Endothelial cell of umbilical vein (primary cell): ENCODE measurements around the gene PRM1. TPM values are rescaled to one million over a fixed set of nuclear protein-coding genes. Genes with fewer than 3 reads are reported as not detected.

Source experiments
- BruUV-seq: library from RNA; stranded (reverse); fragments of 400-500 nt; replicated peaks from 2 replicates; lab custom pipeline; 2021; lab: Mats Ljungman, UMichigan
- CTCF ChIA-PET: fragments of 300-600, 350-600 bp; sonication (Branson Sonifier 250); formaldehyde crosslinking; loops from one replicate; lab custom pipeline; 2021; ENCODE audit warnings: antibody characterized with exemption, inconsistent platforms; lab: Charles Lee
- POLR2A ChIA-PET: fragments of 300-600, 350-600 bp; sonication (Branson Sonifier 250); formaldehyde crosslinking; loops from one replicate; lab custom pipeline; 2021; ENCODE audit warnings: antibody characterized with exemption, inconsistent platforms; lab: Charles Lee
- DNase-seq: peaks from one replicate; pipeline ENCODE4 v3.0.0-alpha.2; 2011; ENCODE audit warnings: low read depth, low spot score
- FAIRE-seq: peaks from 2 replicates; lab custom pipeline; 2011; peaks lifted over from hg19 to GRCh38; lab: Jason Lieb, UNC
- H2AFZ ChIP-seq: 2 replicates; pipeline ENCODE4 v1.6.0; 2012; ENCODE audit warnings: low read depth, low read length, control low read depth, inconsistent platforms
- H3K27ac ChIP-seq: 2 replicates; pipeline ENCODE4 v1.5.1; 2011; ENCODE audit warnings: low read depth, mild to moderate bottlenecking, control low read depth, low read length, moderate library complexity; ENCODE audit not compliant: insufficient read depth
- H3K27me3 ChIP-seq, 2 experiments: 2 replicates each; pipeline versions ENCODE4 v1.6.0 to v1.6.1; 2011; ENCODE audit warnings: low read length in 2 of 2, mixed read lengths in 1 of 2; ENCODE audit not compliant: control insufficient read depth in 2 of 2, insufficient read depth in 2 of 2
- H3K36me3 ChIP-seq, 2 experiments: 2 replicates in 1 of 2; 3 replicates in 1 of 2; pipeline ENCODE4 v1.5.1; 2011; ENCODE audit warnings: low read length in 2 of 2, mild to moderate bottlenecking in 1 of 2, moderate library complexity in 1 of 2; ENCODE audit not compliant: control insufficient read depth in 2 of 2, insufficient read depth in 2 of 2; ENCODE audit errors: extremely low read depth in 1 of 2
- H3K4me1 ChIP-seq: 3 replicates; pipeline ENCODE4 v1.5.1; 2011; ENCODE audit warnings: mild to moderate bottlenecking, low read length; ENCODE audit not compliant: control insufficient read depth, insufficient read depth; ENCODE audit errors: extremely low read depth
- H3K4me2 ChIP-seq: 2 replicates; pipeline ENCODE4 v1.6.1; 2011; ENCODE audit warnings: low read length, control low read depth, mixed read lengths; ENCODE audit not compliant: insufficient read depth
- H3K4me3 ChIP-seq, 3 experiments: fragments of 200-600 bp in 1 of 3; sonication (generic), shearing (Covaris generic) in 1 of 3; replicated peaks in 1 of 3; 2 replicates each; pipeline ENCODE4 v1.5.1; 2011 to 2016; ENCODE audit warnings: control low read depth in 3 of 3, low read length in 3 of 3, mild to moderate bottlenecking in 2 of 3, inconsistent platforms in 1 of 3, low read depth in 1 of 3, moderate library complexity in 1 of 3; ENCODE audit not compliant: insufficient read depth in 1 of 3
- H3K79me2 ChIP-seq: 2 replicates; pipeline ENCODE4 v1.6.0; 2012; ENCODE audit warnings: low read length, inconsistent platforms; ENCODE audit not compliant: control insufficient read depth, insufficient read depth
- H3K9ac ChIP-seq: replicated peaks from 2 replicates; pipeline ENCODE3; 2011; ENCODE audit warnings: low read length, control low read depth; ENCODE audit not compliant: insufficient read depth; ENCODE audit errors: extremely low read depth
- H3K9me1 ChIP-seq: replicated peaks from 3 replicates; pipeline ENCODE4 v1.6.0; 2011; ENCODE audit warnings: mild to moderate bottlenecking, low read length; ENCODE audit not compliant: control insufficient read depth, insufficient read depth; ENCODE audit errors: extremely low read depth
- H3K9me3 ChIP-seq: replicated peaks from 2 replicates; pipeline ENCODE4 v1.5.1; 2012; ENCODE audit warnings: low read length, inconsistent platforms; ENCODE audit not compliant: control insufficient read depth, insufficient read depth
- H4K20me1 ChIP-seq: replicated peaks from 2 replicates; pipeline ENCODE3; 2011; ENCODE audit warnings: mild to moderate bottlenecking, low read length; ENCODE audit not compliant: control insufficient read depth, insufficient read depth; ENCODE audit errors: extremely low read depth
- CTCF ChIP-seq, 2 donors: IDR thresholded peaks; 1 replicate in 1 of 2; 2 replicates in 1 of 2; pipeline ENCODE4 v1.5.1; 2011; ENCODE audit warnings: low read length in 2 of 2, mild to moderate bottlenecking in 2 of 2, moderate library complexity in 2 of 2, control low read depth in 1 of 2, inconsistent platforms in 1 of 2, low read depth in 1 of 2; ENCODE audit not compliant: insufficient read depth in 1 of 2; ENCODE audit errors: extremely low read depth in 1 of 2
- EZH2 ChIP-seq: IDR thresholded peaks from 2 replicates; pipeline ENCODE4 v1.6.1; 2012; ENCODE audit warnings: borderline replicate concordance, low read depth, mild to moderate bottlenecking, moderate library complexity, low read length, inconsistent platforms; ENCODE audit not compliant: severe bottlenecking
- FOS ChIP-seq: IDR thresholded peaks from 2 replicates; pipeline ENCODE4 v1.6.1; 2011; ENCODE audit warnings: mild to moderate bottlenecking, low read length, moderate library complexity, borderline replicate concordance; ENCODE audit not compliant: insufficient read depth
- GATA2 ChIP-seq: IDR thresholded peaks from 2 replicates; pipeline ENCODE4 v1.7.0; 2011; ENCODE audit warnings: low read depth, mild to moderate bottlenecking, moderate library complexity, mixed read lengths, low read length; ENCODE audit not compliant: insufficient read length, insufficient read depth
- JUN ChIP-seq: IDR thresholded peaks from 2 replicates; pipeline ENCODE4 v1.6.1; 2011; ENCODE audit warnings: borderline replicate concordance, low read depth; ENCODE audit not compliant: insufficient read length, insufficient read depth
- MAX ChIP-seq: IDR thresholded peaks from 2 replicates; pipeline ENCODE4 v1.6.1; 2011; ENCODE audit not compliant: insufficient read depth, insufficient read length
- MYC ChIP-seq: IDR thresholded peaks from one replicate; pipeline ENCODE4 v1.6.1; 2011; ENCODE audit warnings: mild to moderate bottlenecking, low read depth, low read length
- POLR2A ChIP-seq: IDR thresholded peaks from 2 replicates; pipeline ENCODE4 v1.6.1; 2012; ENCODE audit warnings: low read depth, mild to moderate bottlenecking, control low read depth, low read length
- POLR2AphosphoS5 ChIP-seq: IDR thresholded peaks from 2 replicates; pipeline ENCODE4 v1.6.1; 2012; ENCODE audit warnings: low read depth, mild to moderate bottlenecking, control low read depth, low read length, moderate library complexity; ENCODE audit not compliant: insufficient read depth
- dilution Hi-C: fragments of 300-500 bp; cut with MboI; formaldehyde crosslinking; loops from one replicate; pipeline ENCODE4 v1.15.0; 2019; ENCODE audit warnings: low sequenced_read_pairs; ENCODE audit not compliant: extremely low pct_ligation_motif_present
- intact Hi-C: fragments of 100-400 bp; cut with micrococcal nuclease; formaldehyde crosslinking; loops from one replicate; pipeline ENCODE4 v1.10.0; 2022
- polyA plus RNA-seq, 4 experiments: library from polyadenylated mRNA; depleted of rRNA in 3 of 4; stranded (reverse) in 3 of 4; unstranded in 1 of 4; fragments of >200 nt; gene quantifications; 2 replicates each; pipeline versions ENCODE4 v1.2.1 to v1.2.3, GENCODE V29; 2011 to 2012; ENCODE audit warnings: missing spikeins in 1 of 4
- total RNA-seq: library from RNA; stranded (reverse); gene quantifications from 2 replicates; pipeline ENCODE4 v1.2.3, GENCODE V29; 2021

Gene PRM1
- total and polyA plus RNA-seq, 2 donors (not counting 3 experiments of a cell fraction or from before 2014, with no cell fraction given) = not detected

DNA sequence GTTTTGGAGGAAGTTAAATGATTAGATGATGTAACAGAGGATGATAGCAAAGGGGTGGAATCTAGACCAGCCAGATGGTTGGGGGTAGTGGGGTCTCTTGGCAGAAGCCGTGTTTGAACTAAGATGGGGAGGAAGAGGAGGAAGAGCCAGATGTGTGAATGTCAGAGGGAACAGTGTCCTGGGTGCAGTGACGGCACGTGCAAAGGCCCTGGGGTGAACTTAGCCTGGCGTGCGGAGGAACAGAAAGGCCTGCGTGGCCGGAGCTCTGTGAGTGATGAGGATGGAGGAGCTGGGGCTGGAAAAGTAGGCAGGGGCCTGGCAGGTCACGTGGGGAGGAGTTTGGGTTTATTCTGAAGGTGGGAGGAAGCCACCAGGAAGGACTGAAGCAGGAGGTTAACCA is 37.7 kb upstream of the PRM1 start:
- CTCF ChIA-PET = no interaction called here
- Histone ChIP-seq H3K4me2 (no peak overlapping the region), H3K27ac (no peak overlapping the region), H3K4me3 (no peak overlapping the region), H3K9me1 (no peaks in the 10 kb centered on the region), H4K20me1 (no peaks in the 10 kb centered on the region), H2AFZ (no peak overlapping the region), H3K9ac (no peak overlapping the region), H3K36me3 (no peaks in the 10 kb centered on the region), H3K79me2 (no peaks in the 10 kb centered on the region), H3K9me3 (no peaks in the 10 kb centered on the region), H3K4me1 (no peaks in the 10 kb centered on the region), H3K27me3 (no peaks in the 10 kb centered on the region)
- dilution Hi-C loops = no loop called here
- intact Hi-C loops = loop anchor here (10.0 kb wide), 1 partner anchor 64 kb away; the partner anchor contains the start of gene SOCS1
- no TSS peak for BruUV-seq
- DNase-seq (no peak), FAIRE-seq (no peak)
- no peak for TF ChIP-seq EZH2
- no peak for TF ChIP-seq GATA2
- TF ChIP-seq MAX = no peak
- TF ChIP-seq CTCF (IDR thresholded peaks at IDR 0.05; ENCODE audit: extremely low read depth in 1 of 2, insufficient read depth in 1 of 2, low read depth in 1 of 2, low read length in 2 of 2) = no peak
- no peak for TF ChIP-seq POLR2AphosphoS5
- TF ChIP-seq JUN = no peak
- no peak for TF ChIP-seq POLR2A
- TF ChIP-seq MYC = no peak
- TF ChIP-seq FOS = no peak
- POLR2A ChIA-PET = no interaction called here
